ENCODE measurements around the gene CNPY4. TPM values are rescaled to one million over a fixed set of nuclear protein-coding genes. Genes with fewer than 3 reads are reported as not detected.

The CNPY4 gene
- total RNA-seq, 1 experiment from 2014 or later = 10.4 TPM

- no peak overlapping the region for H2AFZ ChIP-seq (ENCODE audit: low read length)
- H2BK20ac ChIP-seq (ENCODE audit: low read depth, low read length, poor library complexity, severe bottlenecking) = no peak overlapping the region
- H3K4ac ChIP-seq (ENCODE audit: low read depth, low read length) = no peak overlapping the region
- H3K27ac ChIP-seq (ENCODE audit: insufficient read length, low read depth, low read length) = no peak overlapping the region
- H3K4me1 ChIP-seq (ENCODE audit: insufficient read depth, low read length) = no peaks in the 10 kb centered on the region
- no peaks in the 10 kb centered on the region for H3K27me3 Mint-ChIP-seq (ENCODE audit: low read depth)
- no peak overlapping the region for H3K18ac ChIP-seq (ENCODE audit: insufficient read length, low read depth, low read length)
- H3K56ac ChIP-seq (ENCODE audit: insufficient read length, low read depth, low read length) = no peak overlapping the region
- DNase-seq = no peak
- H3K79me1 ChIP-seq (ENCODE audit: insufficient read depth, low read depth, low read length, poor library complexity, severe bottlenecking) = no peaks in the 10 kb centered on the region
- H4K5ac ChIP-seq (ENCODE audit: insufficient read length, low read depth, low read length) = no peak overlapping the region
- H4K8ac ChIP-seq (replicated peaks; ENCODE audit: insufficient read length, low read depth, low read length) = no peak overlapping the region
- H3K27me3 ChIP-seq (ENCODE audit: insufficient read depth, low read length) = no peaks in the 10 kb centered on the region
- no peaks in the 10 kb centered on the region for H3K79me2 ChIP-seq (ENCODE audit: insufficient read depth, low read length)
- H3K36me3 Mint-ChIP-seq (ENCODE audit: insufficient read depth in 1 of 3, low read depth in 3 of 3) = peaks cover 6 to 23% (median 17%) of the 10 kb centered on the region in 3 experiments; a peak in 5 of 7 replicates
- no peak overlapping the region for H4K91ac ChIP-seq (ENCODE audit: insufficient read length, low read depth, low read length)
- H3K9ac ChIP-seq (ENCODE audit: extremely low read depth, insufficient read length, low read length) = no peak overlapping the region
- H3K23me2 ChIP-seq (ENCODE audit: insufficient read length, low read depth, low read length, poor library complexity, severe bottlenecking) = peaks cover 5% of the 10 kb centered on the region
- H3K4me1 Mint-ChIP-seq = peaks cover 12 to 16% of the 10 kb centered on the region in 2 experiments
- H3K4me2 ChIP-seq (ENCODE audit: insufficient read depth, insufficient read length, low read length) = peak overlapping the region; percentile 65
- no peak overlapping the region for H3K14ac ChIP-seq (ENCODE audit: insufficient read depth, low read length)
- H3K4me3 Mint-ChIP-seq = peak overlapping the region; percentile 96 to 98
- WGBS (ENCODE audit: extremely low coverage, insufficient read length, low lambda C conversion rate) = no CpG with 5 or more reads among the region's 1 CpG
- H3K9me3 Mint-ChIP-seq = no peaks in the 10 kb centered on the region
- no peaks in the 10 kb centered on the region for H3K9me3 ChIP-seq (ENCODE audit: control insufficient read depth, low read depth, low read length)
- no peak overlapping the region for H2BK120ac ChIP-seq (ENCODE audit: low read depth, low read length, poor library complexity, severe bottlenecking)
- no peak overlapping the region for H3T11ph ChIP-seq (ENCODE audit: low read length)
- no peak overlapping the region for H3K23ac ChIP-seq (ENCODE audit: insufficient read length, low read depth, low read length)
- no peaks in the 10 kb centered on the region for H4K20me1 ChIP-seq (ENCODE audit: control insufficient read depth, insufficient read depth, insufficient read length)
- H3K27ac Mint-ChIP-seq = peak overlapping the region in 2 of 3 experiments; percentile 5 to 80; a peak in 3 of 7 replicates
- no peak overlapping the region for H2AK5ac ChIP-seq (ENCODE audit: insufficient read length, low read length)
- no peak overlapping the region for H2BK12ac ChIP-seq (ENCODE audit: insufficient read length, low read depth, low read length)
- H2BK5ac ChIP-seq (ENCODE audit: insufficient read length, low read length) = no peak overlapping the region
- H2BK15ac ChIP-seq (ENCODE audit: low read depth, low read length) = no peak overlapping the region
- TF ChIP-seq, protein P1, sequence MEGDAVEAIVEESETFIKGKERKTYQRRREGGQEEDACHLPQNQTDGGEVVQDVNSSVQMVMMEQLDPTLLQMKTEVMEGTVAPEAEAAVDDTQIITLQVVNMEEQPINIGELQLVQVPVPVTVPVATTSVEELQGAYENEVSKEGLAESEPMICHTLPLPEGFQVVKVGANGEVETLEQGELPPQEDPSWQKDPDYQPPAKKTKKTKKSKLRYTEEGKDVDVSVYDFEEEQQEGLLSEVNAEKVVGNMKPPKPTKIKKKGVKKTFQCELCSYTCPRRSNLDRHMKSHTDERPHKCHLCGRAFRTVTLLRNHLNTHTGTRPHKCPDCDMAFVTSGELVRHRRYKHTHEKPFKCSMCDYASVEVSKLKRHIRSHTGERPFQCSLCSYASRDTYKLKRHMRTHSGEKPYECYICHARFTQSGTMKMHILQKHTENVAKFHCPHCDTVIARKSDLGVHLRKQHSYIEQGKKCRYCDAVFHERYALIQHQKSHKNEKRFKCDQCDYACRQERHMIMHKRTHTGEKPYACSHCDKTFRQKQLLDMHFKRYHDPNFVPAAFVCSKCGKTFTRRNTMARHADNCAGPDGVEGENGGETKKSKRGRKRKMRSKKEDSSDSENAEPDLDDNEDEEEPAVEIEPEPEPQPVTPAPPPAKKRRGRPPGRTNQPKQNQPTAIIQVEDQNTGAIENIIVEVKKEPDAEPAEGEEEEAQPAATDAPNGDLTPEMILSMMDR (conservative IDR thresholded peaks at IDR 0.05) = no peak
Observed at GRCh38 chr7:100120733-100121036, 1.3 kb downstream of the CNPY4 start.

Data from H9 (cell line).